Breast epithelium (tissue), 4 donors: ENCODE measurements around the gene WWC1. TPM values are rescaled to one million over a fixed set of nuclear protein-coding genes. Genes with fewer than 3 reads are reported as not detected.

Source experiments
- DNase-seq, 2 donors: peaks; one replicate each; pipeline ENCODE4 v3.0.0-alpha.2; 2019; ENCODE audit warnings: low spot score in 2 of 2
- H3K27ac ChIP-seq, 2 donors: fragments of 200-600 bp; sonication (generic) in 1 of 2; one replicate each; pipeline ENCODE4 v1.5.1; 2016 to 2019; ENCODE audit warnings: mild to moderate bottlenecking in 1 of 2
- H3K27me3 ChIP-seq, 2 donors: fragments of 200-600 bp; sonication (generic) in 1 of 2; one replicate each; pipeline versions ENCODE4 v1.5.1 to v1.6.0; 2017 to 2019; ENCODE audit warnings: control low read depth in 1 of 2, mild to moderate bottlenecking in 1 of 2
- H3K36me3 ChIP-seq: fragments of 200-600 bp; one replicate; pipeline ENCODE4 v1.5.1; 2019
- H3K4me1 ChIP-seq, 2 donors: fragments of 200-600 bp; sonication (generic); one replicate each; pipeline ENCODE4 v1.5.1; 2016 to 2019; ENCODE audit warnings: control low read depth in 1 of 2
- H3K4me3 ChIP-seq, 3 donors: fragments of 200-600 bp; sonication (generic); 1 replicate in 2 of 3; 2 replicates in 1 of 3; pipeline ENCODE4 v1.5.1; 2016 to 2019; ENCODE audit warnings: mild to moderate bottlenecking in 3 of 3, moderate library complexity in 2 of 3
- H3K9me3 ChIP-seq, 2 donors: fragments of 200-600 bp; sonication (generic) in 1 of 2; one replicate each; pipeline ENCODE4 v1.5.1; 2016 to 2019; ENCODE audit warnings: control low read depth in 1 of 2
- CTCF ChIP-seq, 3 donors: fragments of 450-650 bp; IDR thresholded peaks; one replicate each; pipeline ENCODE4 v1.5.1; 2016 to 2017; ENCODE audit warnings: antibody characterized with exemption in 3 of 3, mild to moderate bottlenecking in 3 of 3, moderate library complexity in 3 of 3
- POLR2A ChIP-seq: fragments of 450-650 bp; IDR thresholded peaks from one replicate; pipeline ENCODE4 v1.6.1; 2016; ENCODE audit warnings: antibody characterized with exemption, mild to moderate bottlenecking, moderate library complexity
- POLR2AphosphoS5 ChIP-seq, 3 donors: sonication (generic); formaldehyde crosslinking; IDR thresholded peaks; one replicate each; pipeline ENCODE4 v1.6.1; 2017; ENCODE audit warnings: antibody characterized with exemption in 3 of 3
- intact Hi-C: fragments of 100-400 bp; cut with DNase I; formaldehyde crosslinking; loops from one replicate; pipeline ENCODE4 v1.15.1; 2023; ENCODE audit warnings: low total_unique reads
- total RNA-seq, 3 donors: library from RNA; depleted of rRNA; stranded (reverse); fragments of >200 nt; gene quantifications; one replicate each; pipeline ENCODE4 v1.1.0, GENCODE V29; 2016

WWC1 gene
- total RNA-seq, 3 donors from 2014 or later, result 0.96 to 59.9 (median 59.6) TPM

- H3K36me3 ChIP-seq, result no peaks in the 10 kb centered on the region
- no peak for TF ChIP-seq POLR2A
- TF ChIP-seq CTCF (IDR thresholded peaks at IDR 0.05), result no peak
- H3K27ac ChIP-seq, result no peak overlapping the region
- intact Hi-C loops, result no loop called here
- no peaks in the 10 kb centered on the region for H3K27me3 ChIP-seq
- DNase-seq, result no peak
- H3K4me1 ChIP-seq, result no peaks in the 10 kb centered on the region
- H3K4me3 ChIP-seq, result no peak overlapping the region
- no peaks in the 10 kb centered on the region for H3K9me3 ChIP-seq
These were observed 178.4 kb downstream of the WWC1 start for GRCh38 chr5:168469816-168470215.

GRCh38 chr5:168471785-168472184, 180.3 kb downstream of the WWC1 start:
- intact Hi-C loops, result no loop called here
- no peak for DNase-seq
- no peaks in the 10 kb centered on the region for H3K9me3 ChIP-seq
- no peaks in the 10 kb centered on the region for H3K27me3 ChIP-seq
- no peaks in the 10 kb centered on the region for H3K4me1 ChIP-seq
- H3K4me3 ChIP-seq, result no peak overlapping the region
- H3K36me3 ChIP-seq, result no peaks in the 10 kb centered on the region
- peak overlapping the region in 1 of 2 donors; percentile 63 for H3K27ac ChIP-seq
- TF ChIP-seq CTCF (IDR thresholded peaks at IDR 0.05) (no peak), POLR2A (no peak), POLR2AphosphoS5 (IDR thresholded peaks at IDR 0.05) (no peak)

GRCh38 chr5:168472329-168472728, 180.9 kb downstream of the WWC1 start:
- H3K27ac ChIP-seq, result no peak overlapping the region
- H3K4me3 ChIP-seq, result no peak overlapping the region
- intact Hi-C loops, result no loop called here
- TF ChIP-seq POLR2AphosphoS5 (IDR thresholded peaks at IDR 0.05) (no peak), CTCF (IDR thresholded peaks at IDR 0.05) (peak in 2 of 3 donors; percentile 22 to 23)
- no peaks in the 10 kb centered on the region for H3K4me1 ChIP-seq
- no peaks in the 10 kb centered on the region for H3K9me3 ChIP-seq
- no peaks in the 10 kb centered on the region for H3K27me3 ChIP-seq
- no peaks in the 10 kb centered on the region for H3K36me3 ChIP-seq
- DNase-seq, result peak in 1 of 2 donors; percentile 22

- no peak overlapping the region for H3K27ac ChIP-seq
- H3K4me3 ChIP-seq, result no peak overlapping the region
- H3K36me3 ChIP-seq, result no peaks in the 10 kb centered on the region
- no peaks in the 10 kb centered on the region for H3K9me3 ChIP-seq
- intact Hi-C loops, result no loop called here
- TF ChIP-seq POLR2AphosphoS5 (IDR thresholded peaks at IDR 0.05), result no peak
- no peak for TF ChIP-seq POLR2A
- TF ChIP-seq CTCF (IDR thresholded peaks at IDR 0.05), result no peak
- no peaks in the 10 kb centered on the region for H3K27me3 ChIP-seq
- no peak for DNase-seq
- no peaks in the 10 kb centered on the region for H3K4me1 ChIP-seq
These were observed 182.9 kb downstream of the WWC1 start for GRCh38 chr5:168474319-168474718.

GRCh38 chr5:168477060-168477459, 185.6 kb downstream of the WWC1 start:
- no peak for TF ChIP-seq POLR2A
- no peak for TF ChIP-seq POLR2AphosphoS5 (IDR thresholded peaks at IDR 0.05)
- TF ChIP-seq CTCF (IDR thresholded peaks at IDR 0.05), result no peak
- H3K4me1 ChIP-seq, result no peaks in the 10 kb centered on the region
- intact Hi-C loops, result no loop called here
- H3K36me3 ChIP-seq, result no peaks in the 10 kb centered on the region
- H3K4me3 ChIP-seq, result no peak overlapping the region
- no peaks in the 10 kb centered on the region for H3K27me3 ChIP-seq
- no peak overlapping the region for H3K27ac ChIP-seq
- DNase-seq, result no peak
- no peaks in the 10 kb centered on the region for H3K9me3 ChIP-seq
